Endothelial cell of umbilical vein (primary cell): ENCODE data around the gene PTGS2. TPM values are rescaled to one million over a fixed set of nuclear protein-coding genes. Genes with fewer than 3 reads are reported as not detected.

ENCODE experiments used
- BruUV-seq: library from RNA; stranded (reverse); fragments of 400-500 nt; replicated peaks from 2 replicates; lab custom pipeline; 2021; lab: Mats Ljungman, UMichigan
- CTCF ChIA-PET: fragments of 300-600, 350-600 bp; sonication (Branson Sonifier 250); formaldehyde crosslinking; loops from one replicate; lab custom pipeline; 2021; ENCODE audit warnings: antibody characterized with exemption, inconsistent platforms; lab: Charles Lee
- POLR2A ChIA-PET: fragments of 300-600, 350-600 bp; sonication (Branson Sonifier 250); formaldehyde crosslinking; loops from one replicate; lab custom pipeline; 2021; ENCODE audit warnings: antibody characterized with exemption, inconsistent platforms; lab: Charles Lee
- DNase-seq: peaks from one replicate; pipeline ENCODE4 v3.0.0-alpha.2; 2011; ENCODE audit warnings: low read depth, low spot score
- FAIRE-seq: peaks from 2 replicates; lab custom pipeline; 2011; peaks lifted over from hg19 to GRCh38; lab: Jason Lieb, UNC
- H2AFZ ChIP-seq: 2 replicates; pipeline ENCODE4 v1.6.0; 2012; ENCODE audit warnings: low read depth, low read length, control low read depth, inconsistent platforms
- H3K27ac ChIP-seq: 2 replicates; pipeline ENCODE4 v1.5.1; 2011; ENCODE audit warnings: low read depth, mild to moderate bottlenecking, control low read depth, low read length, moderate library complexity; ENCODE audit not compliant: insufficient read depth
- H3K27me3 ChIP-seq, 2 experiments: 2 replicates each; pipeline versions ENCODE4 v1.6.0 to v1.6.1; 2011; ENCODE audit warnings: low read length in 2 of 2, mixed read lengths in 1 of 2; ENCODE audit not compliant: control insufficient read depth in 2 of 2, insufficient read depth in 2 of 2
- H3K36me3 ChIP-seq, 2 experiments: 2 replicates in 1 of 2; 3 replicates in 1 of 2; pipeline ENCODE4 v1.5.1; 2011; ENCODE audit warnings: low read length in 2 of 2, mild to moderate bottlenecking in 1 of 2, moderate library complexity in 1 of 2; ENCODE audit not compliant: control insufficient read depth in 2 of 2, insufficient read depth in 2 of 2; ENCODE audit errors: extremely low read depth in 1 of 2
- H3K4me1 ChIP-seq: 3 replicates; pipeline ENCODE4 v1.5.1; 2011; ENCODE audit warnings: mild to moderate bottlenecking, low read length; ENCODE audit not compliant: control insufficient read depth, insufficient read depth; ENCODE audit errors: extremely low read depth
- H3K4me2 ChIP-seq: 2 replicates; pipeline ENCODE4 v1.6.1; 2011; ENCODE audit warnings: low read length, control low read depth, mixed read lengths; ENCODE audit not compliant: insufficient read depth
- H3K4me3 ChIP-seq, 3 experiments: fragments of 200-600 bp in 1 of 3; sonication (generic), shearing (Covaris generic) in 1 of 3; replicated peaks in 1 of 3; 2 replicates each; pipeline ENCODE4 v1.5.1; 2011 to 2016; ENCODE audit warnings: control low read depth in 3 of 3, low read length in 3 of 3, mild to moderate bottlenecking in 2 of 3, inconsistent platforms in 1 of 3, low read depth in 1 of 3, moderate library complexity in 1 of 3; ENCODE audit not compliant: insufficient read depth in 1 of 3
- H3K79me2 ChIP-seq: 2 replicates; pipeline ENCODE4 v1.6.0; 2012; ENCODE audit warnings: low read length, inconsistent platforms; ENCODE audit not compliant: control insufficient read depth, insufficient read depth
- H3K9ac ChIP-seq: replicated peaks from 2 replicates; pipeline ENCODE3; 2011; ENCODE audit warnings: low read length, control low read depth; ENCODE audit not compliant: insufficient read depth; ENCODE audit errors: extremely low read depth
- H3K9me1 ChIP-seq: replicated peaks from 3 replicates; pipeline ENCODE4 v1.6.0; 2011; ENCODE audit warnings: mild to moderate bottlenecking, low read length; ENCODE audit not compliant: control insufficient read depth, insufficient read depth; ENCODE audit errors: extremely low read depth
- H3K9me3 ChIP-seq: replicated peaks from 2 replicates; pipeline ENCODE4 v1.5.1; 2012; ENCODE audit warnings: low read length, inconsistent platforms; ENCODE audit not compliant: control insufficient read depth, insufficient read depth
- H4K20me1 ChIP-seq: replicated peaks from 2 replicates; pipeline ENCODE3; 2011; ENCODE audit warnings: mild to moderate bottlenecking, low read length; ENCODE audit not compliant: control insufficient read depth, insufficient read depth; ENCODE audit errors: extremely low read depth
- CTCF ChIP-seq, 2 donors: IDR thresholded peaks; 1 replicate in 1 of 2; 2 replicates in 1 of 2; pipeline ENCODE4 v1.5.1; 2011; ENCODE audit warnings: low read length in 2 of 2, mild to moderate bottlenecking in 2 of 2, moderate library complexity in 2 of 2, control low read depth in 1 of 2, inconsistent platforms in 1 of 2, low read depth in 1 of 2; ENCODE audit not compliant: insufficient read depth in 1 of 2; ENCODE audit errors: extremely low read depth in 1 of 2
- EZH2 ChIP-seq: IDR thresholded peaks from 2 replicates; pipeline ENCODE4 v1.6.1; 2012; ENCODE audit warnings: borderline replicate concordance, low read depth, mild to moderate bottlenecking, moderate library complexity, low read length, inconsistent platforms; ENCODE audit not compliant: severe bottlenecking
- GATA2 ChIP-seq: IDR thresholded peaks from 2 replicates; pipeline ENCODE4 v1.7.0; 2011; ENCODE audit warnings: low read depth, mild to moderate bottlenecking, moderate library complexity, mixed read lengths, low read length; ENCODE audit not compliant: insufficient read length, insufficient read depth
- JUN ChIP-seq: IDR thresholded peaks from 2 replicates; pipeline ENCODE4 v1.6.1; 2011; ENCODE audit warnings: borderline replicate concordance, low read depth; ENCODE audit not compliant: insufficient read length, insufficient read depth
- MAX ChIP-seq: IDR thresholded peaks from 2 replicates; pipeline ENCODE4 v1.6.1; 2011; ENCODE audit not compliant: insufficient read depth, insufficient read length
- MYC ChIP-seq: IDR thresholded peaks from one replicate; pipeline ENCODE4 v1.6.1; 2011; ENCODE audit warnings: mild to moderate bottlenecking, low read depth, low read length
- dilution Hi-C: fragments of 300-500 bp; cut with MboI; formaldehyde crosslinking; loops from one replicate; pipeline ENCODE4 v1.15.0; 2019; ENCODE audit warnings: low sequenced_read_pairs; ENCODE audit not compliant: extremely low pct_ligation_motif_present
- intact Hi-C: fragments of 100-400 bp; cut with micrococcal nuclease; formaldehyde crosslinking; loops from one replicate; pipeline ENCODE4 v1.10.0; 2022
- polyA plus RNA-seq, 4 experiments: library from polyadenylated mRNA; depleted of rRNA in 3 of 4; stranded (reverse) in 3 of 4; unstranded in 1 of 4; fragments of >200 nt; gene quantifications; 2 replicates each; pipeline versions ENCODE4 v1.2.1 to v1.2.3, GENCODE V29; 2011 to 2012; ENCODE audit warnings: missing spikeins in 1 of 4
- total RNA-seq: library from RNA; stranded (reverse); gene quantifications from 2 replicates; pipeline ENCODE4 v1.2.3, GENCODE V29; 2021

The PTGS2 gene
- total and polyA plus RNA-seq, 2 donors (not counting 3 experiments of a cell fraction or from before 2014, with no cell fraction given): 21.6 to 84.6 TPM

DNA sequence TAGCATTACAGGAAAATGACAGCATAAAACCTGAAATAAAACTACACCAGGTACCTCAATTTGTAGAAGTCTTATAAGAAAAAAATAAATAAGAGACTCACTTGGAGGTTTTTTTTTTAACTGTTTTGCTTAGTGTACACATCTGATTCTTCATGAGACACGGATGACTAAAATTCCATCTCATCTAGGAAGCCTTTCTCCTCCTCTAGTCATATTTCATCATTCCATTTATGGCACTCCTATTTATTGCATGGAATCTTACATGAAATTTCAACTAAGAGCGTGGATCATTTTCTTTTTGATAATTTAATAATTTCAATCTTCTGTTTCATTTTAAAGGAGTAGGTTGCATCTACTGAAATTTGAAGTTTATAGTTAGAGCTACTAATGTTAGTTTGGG lies 1.6 kb upstream of the PTGS2 start:
- FAIRE-seq (no peak), DNase-seq (peak; percentile 49)
- H3K27me3 ChIP-seq: no peaks in the 10 kb centered on the region
- no TSS peak for BruUV-seq
- H3K4me1 ChIP-seq: peaks cover 26% of the 10 kb centered on the region
- H2AFZ ChIP-seq: no peak overlapping the region
- no peaks in the 10 kb centered on the region for H3K9me3 ChIP-seq
- dilution Hi-C loops: no loop called here
- peaks cover 14% of the 10 kb centered on the region for H3K79me2 ChIP-seq
- CTCF ChIA-PET: interaction anchor here (0.6 to 6.0 kb wide), 11 partner anchors 26 to 307 kb away, joined by 3 to 52 read pairs (median 8); partner anchors contain the start of genes ODR4 and TPR
- intact Hi-C loops: loop anchor here (1.0 to 5.0 kb wide), 9 partner anchors 15 to 304 kb away; partner anchors contain the start of gene PLA2G4A
- TF ChIP-seq GATA2 (no peak), JUN (no peak), EZH2 (no peak), CTCF (IDR thresholded peaks at IDR 0.05; ENCODE audit: extremely low read depth in 1 of 2, insufficient read depth in 1 of 2, low read depth in 1 of 2, low read length in 2 of 2) (no peak), MYC (no peak), MAX (no peak)
- peak overlapping the region; percentile 100 for H3K4me2 ChIP-seq
- H3K27ac ChIP-seq: peak overlapping the region; percentile 91
- POLR2A ChIA-PET: no interaction called here
- H4K20me1 ChIP-seq: no peaks in the 10 kb centered on the region
- H3K36me3 ChIP-seq: peaks cover 0 to 6% of the 10 kb centered on the region in 2 experiments
- peak overlapping the region; percentile 80 to 99 (median 87) for H3K4me3 ChIP-seq
- peak overlapping the region; percentile 100 for H3K9ac ChIP-seq
- no peaks in the 10 kb centered on the region for H3K9me1 ChIP-seq
